HG02870 (cell line): ENCODE results near the gene LSM12.
"Not testable (repeated sequence)": the region's sequence is repeated elsewhere in the genome, so short reads cannot be mapped to it uniquely, and the experiment has no call there.

ENCODE experiments used
- ATAC-seq: cut with Tn5 transposase; IDR thresholded peaks from one replicate; pipeline ENCODE4 v1.9.1; 2021; ENCODE audit warnings: mild to moderate bottlenecking, moderate library complexity; ENCODE audit not compliant: unreplicated experiment

LSM12 gene

GRCh38 chr17:44076716-44077594, 10.5 kb upstream of the LSM12 start:
- ATAC-seq, result no peak

GRCh38 chr17:44075598-44076293, 9.3 kb upstream of the LSM12 start:
- ATAC-seq, result no peak

- ATAC-seq, result no peak
Observed at GRCh38 chr17:44074911-44075285, 8.4 kb upstream of the LSM12 start.

- ATAC-seq, result no peak
Observed at GRCh38 chr17:44074231-44074910, 7.9 kb upstream of the LSM12 start.

GRCh38 chr17:44071772-44072171, 5.3 kb upstream of the LSM12 start:
- no peak for ATAC-seq

- ATAC-seq, result no peak
Observed at GRCh38 chr17:44071198-44071520, 4.7 kb upstream of the LSM12 start.

GRCh38 chr17:44070455-44071197, 4.2 kb upstream of the LSM12 start, which contains the start of gene G6PC3:
TSS of gene G6PC3 (plus strand) at chr17:44070735. CDS start at chr17:44070966, 231 bp downstream.
- ATAC-seq, result peak; percentile 64

GRCh38 chr17:44069974-44070454, 3.5 kb upstream of the LSM12 start:
- peak; percentile 10 for ATAC-seq

GRCh38 chr17:44067545-44067940, 1.1 kb upstream of the LSM12 start:
- no peak for ATAC-seq

GRCh38 chr17:44065668-44066203, 735 bp downstream of the LSM12 start:
- no peak for ATAC-seq

- ATAC-seq, result no peak
Observed at GRCh38 chr17:44063704-44064639, 2.5 kb downstream of the LSM12 start.

GRCh38 chr17:44062871-44063270, 3.6 kb downstream of the LSM12 start:
- no peak for ATAC-seq

- no peak for ATAC-seq
Observed at GRCh38 chr17:44061446-44061845, 5.0 kb downstream of the LSM12 start.

GRCh38 chr17:44059101-44059892, 7.2 kb downstream of the LSM12 start:
- no peak for ATAC-seq

- no peak for ATAC-seq
Observed at GRCh38 chr17:44053125-44053872, 13.2 kb downstream of the LSM12 start.

- ATAC-seq, result no peak
Observed at GRCh38 chr17:44049294-44050060, 17.0 kb downstream of the LSM12 start.

- not testable (repeated sequence) for ATAC-seq
Observed at GRCh38 chr17:44046893-44047292, 19.6 kb downstream of the LSM12 start.
